OCI-LY1 (cell line): ENCODE results near the gene SMKR1.

Experiments used
- H2AFZ ChIP-seq: fragments of 200-600 bp; sonication (generic), shearing (Covaris generic); 2 replicates; pipeline ENCODE4 v1.6.0; 2014; ENCODE audit warnings: antibody characterized with exemption, mild to moderate bottlenecking, low read length
- H3F3A ChIP-seq: fragments of 200-600 bp; sonication (generic), shearing (Covaris generic); 2 replicates; pipeline ENCODE4 v1.6.0; 2014; ENCODE audit warnings: mild to moderate bottlenecking, antibody characterized with exemption, low read length, moderate library complexity; ENCODE audit not compliant: insufficient read depth
- H3K27ac ChIP-seq: fragments of 200-600 bp; sonication (generic); 2 replicates; pipeline ENCODE4 v1.5.1; 2014; ENCODE audit warnings: low read length, mixed run types, mild to moderate bottlenecking, low read depth; ENCODE audit not compliant: poor library complexity, severe bottlenecking
- H3K27me3 ChIP-seq: fragments of 200-600 bp; sonication (generic); 2 replicates; pipeline ENCODE4 v1.6.0; 2014; ENCODE audit warnings: antibody characterized with exemption, mild to moderate bottlenecking, low read length, moderate library complexity; ENCODE audit not compliant: insufficient read depth
- H3K36me3 ChIP-seq: fragments of 200-600 bp; sonication (generic); 2 replicates; pipeline ENCODE4 v1.6.1; 2014; ENCODE audit warnings: mild to moderate bottlenecking, antibody characterized with exemption, low read length, moderate library complexity, mixed read lengths; ENCODE audit not compliant: insufficient read depth
- H3K4me1 ChIP-seq: fragments of 200-600 bp; sonication (generic); 2 replicates; pipeline ENCODE4 v1.5.1; 2014; ENCODE audit warnings: mild to moderate bottlenecking, low read length, moderate library complexity; ENCODE audit not compliant: insufficient read depth, severe bottlenecking
- H3K4me2 ChIP-seq: fragments of 200-600 bp; sonication (generic), shearing (Covaris generic); 2 replicates; pipeline ENCODE4 v1.6.1; 2014; ENCODE audit warnings: low read length
- H3K4me3 ChIP-seq: fragments of 200-600 bp; sonication (generic); 2 replicates; pipeline ENCODE4 v1.5.1; 2014; ENCODE audit warnings: low read length, low read depth, mild to moderate bottlenecking, mixed read lengths; ENCODE audit not compliant: poor library complexity, severe bottlenecking
- H3K79me2 ChIP-seq: fragments of 200-600 bp; shearing (Covaris generic); 2 replicates; pipeline ENCODE4 v1.6.1; 2016; ENCODE audit warnings: mixed run types, low read length, mixed read lengths; ENCODE audit not compliant: insufficient read depth
- H3K9ac ChIP-seq: fragments of 200-600 bp; sonication (generic), shearing (Covaris generic); 2 replicates; pipeline ENCODE4 v1.6.1; 2014; ENCODE audit warnings: mild to moderate bottlenecking, low read length, mixed read lengths
- H3K9me2 ChIP-seq: fragments of 200-600 bp; sonication (generic), shearing (Covaris generic); 2 replicates; pipeline ENCODE4 v1.6.1; 2014; ENCODE audit warnings: low read depth, mild to moderate bottlenecking, low read length, mixed read lengths
- H3K9me3 ChIP-seq: fragments of 200-600 bp; shearing (Covaris generic); 2 replicates; pipeline ENCODE4 v1.6.1; 2014; ENCODE audit warnings: low read length, mixed read lengths
- H4K20me1 ChIP-seq: fragments of 200-600 bp; sonication (generic), shearing (Covaris generic); 2 replicates; pipeline ENCODE4 v1.6.0; 2016; ENCODE audit warnings: mild to moderate bottlenecking, low read length; ENCODE audit not compliant: insufficient read depth
- CTCF ChIP-seq: fragments of 200-600 bp; sonication (generic), shearing (Covaris generic); IDR thresholded peaks from 2 replicates; pipeline ENCODE4 v1.5.1; 2017; ENCODE audit warnings: mild to moderate bottlenecking, antibody characterized with exemption, low read length, moderate library complexity, mixed read lengths
- EZH2 ChIP-seq: fragments of 200-600 bp; sonication (generic), shearing (Covaris generic); IDR thresholded peaks from 2 replicates; pipeline ENCODE4 v1.8.0; 2017; ENCODE audit warnings: borderline replicate concordance, mixed run types, mild to moderate bottlenecking, antibody characterized with exemption, low read length, moderate library complexity, mixed read lengths

Gene SMKR1

GRCh38 chr7:129468547-129468946 is 33.8 kb upstream of the SMKR1 start:
- Histone ChIP-seq H3K4me1 (no peaks in the 10 kb centered on the region), H3K9ac (no peak overlapping the region), H3K36me3 (no peaks in the 10 kb centered on the region), H3K4me3 (no peak overlapping the region), H3K27ac (no peak overlapping the region), H4K20me1 (no peaks in the 10 kb centered on the region), H3K4me2 (no peak overlapping the region), H3F3A (no peaks in the 10 kb centered on the region), H3K27me3 (no peaks in the 10 kb centered on the region), H3K9me2 (no peaks in the 10 kb centered on the region), H2AFZ (no peak overlapping the region), H3K79me2 (no peaks in the 10 kb centered on the region), H3K9me3 (no peaks in the 10 kb centered on the region)
- no peak for TF ChIP-seq CTCF
- no peak for TF ChIP-seq EZH2

- no peaks in the 10 kb centered on the region for H4K20me1 ChIP-seq
- H2AFZ ChIP-seq = no peak overlapping the region
- no peak overlapping the region for H3K27ac ChIP-seq
- no peaks in the 10 kb centered on the region for H3K36me3 ChIP-seq
- no peak overlapping the region for H3K9ac ChIP-seq
- H3K4me2 ChIP-seq = no peak overlapping the region
- no peaks in the 10 kb centered on the region for H3F3A ChIP-seq
- H3K4me1 ChIP-seq = no peaks in the 10 kb centered on the region
- no peaks in the 10 kb centered on the region for H3K9me3 ChIP-seq
- H3K9me2 ChIP-seq = no peaks in the 10 kb centered on the region
- TF ChIP-seq CTCF = no peak
- TF ChIP-seq EZH2 = no peak
- H3K4me3 ChIP-seq = no peak overlapping the region
- no peaks in the 10 kb centered on the region for H3K27me3 ChIP-seq
- H3K79me2 ChIP-seq = no peaks in the 10 kb centered on the region
Observed at GRCh38 chr7:129469930-129470329, 32.4 kb upstream of the SMKR1 start.

- H3F3A ChIP-seq = no peaks in the 10 kb centered on the region
- H2AFZ ChIP-seq = no peak overlapping the region
- no peaks in the 10 kb centered on the region for H3K4me1 ChIP-seq
- H3K9ac ChIP-seq = no peak overlapping the region
- no peaks in the 10 kb centered on the region for H3K9me3 ChIP-seq
- no peaks in the 10 kb centered on the region for H3K9me2 ChIP-seq
- no peak for TF ChIP-seq EZH2
- TF ChIP-seq CTCF = no peak
- H3K4me2 ChIP-seq = no peak overlapping the region
- H3K4me3 ChIP-seq = no peak overlapping the region
- H3K79me2 ChIP-seq = no peaks in the 10 kb centered on the region
- H3K36me3 ChIP-seq = no peaks in the 10 kb centered on the region
- H4K20me1 ChIP-seq = no peaks in the 10 kb centered on the region
- H3K27me3 ChIP-seq = no peaks in the 10 kb centered on the region
- no peak overlapping the region for H3K27ac ChIP-seq
Observed at GRCh38 chr7:129470411-129470810, 31.9 kb upstream of the SMKR1 start.
